Mucosa of rectum (tissue), 2 donors: ENCODE results near the gene ZCCHC14.
"Not testable (repeated sequence)": the region's sequence is repeated elsewhere in the genome, so short reads cannot be mapped to it uniquely, and the experiment has no call there.

Source experiments
- H3K27ac ChIP-seq, 2 donors: one replicate each; pipeline ENCODE4 v1.7.0; 2013; ENCODE audit warnings: inconsistent platforms in 2 of 2, low read depth in 2 of 2, low read length in 2 of 2
- H3K27me3 ChIP-seq, 2 donors: one replicate each; pipeline ENCODE4 v1.7.0; 2013; ENCODE audit warnings: low read length in 2 of 2; ENCODE audit not compliant: control insufficient read depth in 2 of 2, insufficient read depth in 2 of 2
- H3K36me3 ChIP-seq, 2 donors: one replicate each; pipeline ENCODE4 v1.7.0; 2013; ENCODE audit warnings: low read length in 2 of 2; ENCODE audit not compliant: control insufficient read depth in 2 of 2, insufficient read depth in 2 of 2
- H3K4me1 ChIP-seq, 2 donors: one replicate each; pipeline ENCODE4 v1.7.0; 2013; ENCODE audit warnings: low read length in 2 of 2, mild to moderate bottlenecking in 1 of 2; ENCODE audit not compliant: control insufficient read depth in 2 of 2, insufficient read depth in 2 of 2
- H3K4me3 ChIP-seq, 2 donors: one replicate each; pipeline ENCODE4 v1.7.0; 2013; ENCODE audit warnings: low read length in 2 of 2
- H3K9ac ChIP-seq, 2 donors: one replicate each; pipeline ENCODE4 v1.7.0; 2013; ENCODE audit warnings: low read length in 2 of 2, low read depth in 1 of 2, mild to moderate bottlenecking in 1 of 2
- H3K9me3 ChIP-seq, 2 donors: one replicate each; pipeline ENCODE4 v1.7.0; 2013; ENCODE audit warnings: low read length in 2 of 2; ENCODE audit not compliant: control insufficient read depth in 2 of 2
- donor health status: healthy.
- donor health status: Normal muscosa, but diverticular disease.

The ZCCHC14 gene

GRCh38 chr16:87379312-87379752 is 113.5 kb downstream of the ZCCHC14 start:
- H3K9me3 ChIP-seq, H3K27me3 ChIP-seq, H3K36me3 ChIP-seq, H3K9ac ChIP-seq: not testable (repeated sequence)
- peak overlapping the region; percentile 70 to 77 for H3K27ac ChIP-seq
- peak overlapping the region in 1 of 2 donors; percentile 15 for H3K4me3 ChIP-seq
- H3K4me1 ChIP-seq, result peaks cover 31 to 38% of the 10 kb centered on the region in 2 donors

DNA sequence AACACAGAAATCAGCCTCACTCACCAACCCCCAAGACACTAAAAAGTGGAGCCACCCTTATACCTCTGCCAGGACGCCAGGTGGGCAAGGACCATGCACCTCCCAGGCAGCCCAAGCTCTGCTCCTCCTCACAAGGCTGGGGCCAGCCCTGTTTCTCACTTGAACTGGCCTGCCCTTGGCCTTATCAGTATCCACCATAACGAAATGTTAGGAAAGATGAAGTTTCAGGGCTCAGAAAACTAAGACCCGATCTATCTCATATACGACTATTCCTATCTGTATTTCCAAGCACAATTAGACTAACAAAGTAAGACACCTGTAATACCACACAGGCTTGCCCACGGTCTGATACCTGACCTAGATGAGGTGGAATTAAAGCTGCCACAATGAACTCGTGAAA is 116.2 kb downstream of the ZCCHC14 start:
- no peak overlapping the region for H3K4me3 ChIP-seq
- no peaks in the 10 kb centered on the region for H3K9me3 ChIP-seq
- H3K27ac ChIP-seq, result no peak overlapping the region
- H3K27me3 ChIP-seq, result no peaks in the 10 kb centered on the region
- no peak overlapping the region for H3K9ac ChIP-seq
- H3K36me3 ChIP-seq, result peaks cover 0 to 6% of the 10 kb centered on the region in 2 donors
- H3K4me1 ChIP-seq, result peaks cover 21 to 25% of the 10 kb centered on the region in 2 donors

DNA sequence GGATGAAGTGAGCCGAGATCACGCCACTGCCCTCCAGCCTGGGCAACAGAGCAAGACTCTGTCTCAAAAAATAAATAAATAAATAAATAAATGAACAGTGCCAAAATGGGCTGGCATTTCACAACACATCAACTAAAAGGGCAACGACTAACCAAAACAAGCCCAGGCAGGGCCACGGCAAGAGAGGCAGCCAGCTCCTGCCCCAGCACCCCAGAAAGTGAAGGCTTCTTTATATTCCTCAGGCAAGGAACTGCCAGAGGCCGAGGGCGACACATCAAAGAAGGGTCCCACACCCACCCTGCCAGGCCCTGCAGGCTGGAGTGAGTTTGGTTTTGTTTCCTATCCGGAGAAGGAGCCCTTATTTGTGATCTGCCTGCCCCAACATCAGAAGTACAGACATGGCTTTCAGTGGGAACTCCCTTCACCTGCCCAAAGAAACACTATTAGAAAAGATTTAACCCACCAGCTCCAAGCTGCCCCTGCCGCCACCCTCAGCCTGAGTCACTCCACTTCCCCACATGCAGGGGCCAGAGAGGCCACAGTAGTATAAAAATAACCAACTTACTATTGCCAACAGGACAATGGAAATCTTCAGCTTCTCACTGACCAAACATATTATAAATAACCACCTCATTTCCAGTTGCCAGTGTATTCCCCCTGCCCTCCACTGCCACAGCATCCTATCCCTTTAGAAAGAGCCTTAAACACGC is 117.2 kb downstream of the ZCCHC14 start:
- peaks cover 12 to 15% of the 10 kb centered on the region in 2 donors for H3K4me1 ChIP-seq
- no peaks in the 10 kb centered on the region for H3K9me3 ChIP-seq
- H3K36me3 ChIP-seq, result peaks cover 0 to 6% of the 10 kb centered on the region in 2 donors
- H3K4me3 ChIP-seq, result no peak overlapping the region
- H3K27me3 ChIP-seq, result no peaks in the 10 kb centered on the region
- no peak overlapping the region for H3K9ac ChIP-seq
- H3K27ac ChIP-seq, result no peak overlapping the region

- peaks cover 0 to 6% of the 10 kb centered on the region in 2 donors for H3K36me3 ChIP-seq
Observed at GRCh38 chr16:87374313-87374712, 118.5 kb downstream of the ZCCHC14 start.

DNA sequence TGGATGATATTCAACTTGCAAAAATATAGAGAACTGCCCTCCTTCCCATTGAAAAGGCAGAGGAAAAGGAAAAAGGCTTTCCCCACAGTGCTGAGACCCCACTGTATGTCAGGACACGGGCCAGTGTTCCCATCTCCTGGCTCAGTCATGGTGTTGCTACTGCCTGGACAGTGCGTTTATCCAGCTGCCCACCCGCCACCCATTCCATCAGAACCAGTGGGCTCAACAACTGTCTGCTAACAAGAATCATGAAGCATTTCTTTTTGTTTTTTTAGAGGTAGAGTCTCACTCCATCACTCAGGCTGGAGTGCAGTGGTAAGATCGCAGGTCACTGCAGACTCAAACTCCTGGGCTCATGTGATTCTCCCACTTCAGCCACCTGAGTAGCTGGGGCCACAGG is 120.5 kb downstream of the ZCCHC14 start:
- H3K4me1 ChIP-seq, result peaks cover 3 to 5% of the 10 kb centered on the region in 2 donors
- no peak overlapping the region for H3K9ac ChIP-seq
- H3K9me3 ChIP-seq, result no peaks in the 10 kb centered on the region
- H3K27me3 ChIP-seq, result no peaks in the 10 kb centered on the region
- H3K4me3 ChIP-seq, result no peak overlapping the region
- peaks cover 0 to 6% of the 10 kb centered on the region in 2 donors for H3K36me3 ChIP-seq
- H3K27ac ChIP-seq, result no peak overlapping the region

More at GRCh38 chr16:87374313-87374712, 118.5 kb downstream of the ZCCHC14 start:
- H3K27ac ChIP-seq, result no peak overlapping the region
- H3K4me3 ChIP-seq, result no peak overlapping the region
- no peak overlapping the region for H3K9ac ChIP-seq
- peaks cover 5 to 6% of the 10 kb centered on the region in 2 donors for H3K4me1 ChIP-seq
- no peaks in the 10 kb centered on the region for H3K9me3 ChIP-seq
- no peaks in the 10 kb centered on the region for H3K27me3 ChIP-seq

DNA sequence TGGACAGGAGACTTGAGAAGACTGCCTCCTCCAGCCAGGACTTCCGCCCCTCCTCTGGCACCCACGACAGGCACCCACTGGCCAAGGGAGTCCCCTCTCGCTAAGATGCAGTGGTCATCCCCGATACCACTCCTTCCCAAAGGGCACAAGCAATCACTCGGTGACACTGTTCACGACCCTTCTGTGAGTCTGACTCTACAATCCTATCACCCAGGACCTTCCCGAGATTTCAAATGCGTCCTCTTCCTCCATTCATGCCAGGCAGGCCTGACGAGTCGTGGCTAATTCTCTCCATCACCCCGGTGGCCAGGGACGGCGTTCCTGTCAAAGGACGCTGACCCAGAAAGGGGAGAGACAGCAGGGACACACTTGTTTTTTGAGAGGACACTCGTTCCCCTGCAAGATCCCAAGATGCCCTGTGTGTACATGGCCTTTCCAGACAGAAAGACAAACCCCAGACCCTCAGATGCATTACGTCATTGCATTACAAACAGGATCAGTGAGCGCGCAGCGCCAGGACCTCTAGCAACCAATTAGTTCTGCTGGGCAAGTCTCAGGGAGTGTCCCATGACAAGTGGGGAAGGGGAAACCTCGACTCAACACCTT is 121.5 kb downstream of the ZCCHC14 start:
- H3K4me1 ChIP-seq, result peaks cover 8 to 9% of the 10 kb centered on the region in 2 donors
- H3K4me3 ChIP-seq, result no peak overlapping the region
- no peak overlapping the region for H3K9ac ChIP-seq
- H3K27me3 ChIP-seq, result no peaks in the 10 kb centered on the region
- no peak overlapping the region for H3K27ac ChIP-seq
- peaks cover 0 to 6% of the 10 kb centered on the region in 2 donors for H3K36me3 ChIP-seq
- no peaks in the 10 kb centered on the region for H3K9me3 ChIP-seq

GRCh38 chr16:87369796-87370719 is 122.8 kb downstream of the ZCCHC14 start:
- no peak overlapping the region for H3K27ac ChIP-seq
- H3K36me3 ChIP-seq, result peaks cover 0 to 2% of the 10 kb centered on the region in 2 donors
- H3K4me1 ChIP-seq, result peaks cover 8 to 15% of the 10 kb centered on the region in 2 donors
- no peak overlapping the region for H3K4me3 ChIP-seq
- no peaks in the 10 kb centered on the region for H3K9me3 ChIP-seq
- H3K27me3 ChIP-seq, result no peaks in the 10 kb centered on the region
- no peak overlapping the region for H3K9ac ChIP-seq

GRCh38 chr16:87369117-87369765 is 123.6 kb downstream of the ZCCHC14 start:
- H3K27me3 ChIP-seq, result no peaks in the 10 kb centered on the region
- no peak overlapping the region for H3K9ac ChIP-seq
- peaks cover under 1 to 2% of the 10 kb centered on the region in 2 donors for H3K36me3 ChIP-seq
- H3K27ac ChIP-seq, result no peak overlapping the region
- H3K4me1 ChIP-seq, result peaks cover 13 to 18% of the 10 kb centered on the region in 2 donors
- H3K4me3 ChIP-seq, result no peak overlapping the region
- H3K9me3 ChIP-seq, result no peaks in the 10 kb centered on the region

DNA sequence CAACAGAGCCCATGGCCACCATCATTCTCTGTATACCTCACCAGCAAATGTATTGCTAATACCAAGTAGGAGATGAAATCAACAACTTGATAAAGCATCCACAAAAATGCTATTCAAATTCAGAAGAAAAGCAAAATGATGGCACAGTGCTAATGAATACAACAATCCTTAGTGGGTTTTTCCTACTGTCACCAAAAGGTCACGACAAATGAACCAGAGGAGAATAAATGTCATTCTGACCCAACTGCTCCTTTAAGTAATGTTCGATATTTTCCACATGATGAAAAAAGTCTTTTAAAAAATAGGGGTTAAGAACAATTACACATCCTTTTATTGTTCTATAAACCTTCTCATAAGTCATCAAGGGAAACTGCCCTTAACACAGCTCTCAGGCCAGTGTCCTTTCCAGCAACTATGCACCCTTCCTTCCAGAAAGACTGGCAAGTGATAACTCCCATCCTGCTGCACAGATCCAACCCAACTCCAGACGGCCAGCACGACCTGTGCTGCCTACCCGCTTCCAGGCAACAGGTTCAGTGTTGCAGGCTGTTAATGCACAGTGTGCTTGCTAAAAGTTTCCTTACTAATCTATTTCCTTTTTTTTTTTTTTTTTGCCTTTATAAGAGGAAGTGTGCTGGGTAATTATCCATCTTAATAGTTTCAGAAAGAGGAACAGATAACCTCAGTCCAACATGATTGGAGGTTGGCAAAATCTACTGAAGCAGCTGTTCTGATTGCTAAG is 124.6 kb downstream of the ZCCHC14 start:
- H3K9ac ChIP-seq, result no peak overlapping the region
- H3K27me3 ChIP-seq, result no peaks in the 10 kb centered on the region
- peaks cover 19 to 23% of the 10 kb centered on the region in 2 donors for H3K4me1 ChIP-seq
- peaks cover 0 to 3% of the 10 kb centered on the region in 2 donors for H3K36me3 ChIP-seq
- H3K27ac ChIP-seq, result no peak overlapping the region
- no peaks in the 10 kb centered on the region for H3K9me3 ChIP-seq
- H3K4me3 ChIP-seq, result no peak overlapping the region
